Smooth muscle cell of the brain vasculature (primary cell): ENCODE results near the gene NCAPD2.
"Not testable (repeated sequence)": the region's sequence is repeated elsewhere in the genome, so short reads cannot be mapped to it uniquely, and the experiment has no call there.

ENCODE experiments used
- DNase-seq: peaks from one replicate; pipeline ENCODE4 v3.0.0-alpha.2; 2012; ENCODE audit warnings: low read depth, low spot score

Gene NCAPD2

DNA sequence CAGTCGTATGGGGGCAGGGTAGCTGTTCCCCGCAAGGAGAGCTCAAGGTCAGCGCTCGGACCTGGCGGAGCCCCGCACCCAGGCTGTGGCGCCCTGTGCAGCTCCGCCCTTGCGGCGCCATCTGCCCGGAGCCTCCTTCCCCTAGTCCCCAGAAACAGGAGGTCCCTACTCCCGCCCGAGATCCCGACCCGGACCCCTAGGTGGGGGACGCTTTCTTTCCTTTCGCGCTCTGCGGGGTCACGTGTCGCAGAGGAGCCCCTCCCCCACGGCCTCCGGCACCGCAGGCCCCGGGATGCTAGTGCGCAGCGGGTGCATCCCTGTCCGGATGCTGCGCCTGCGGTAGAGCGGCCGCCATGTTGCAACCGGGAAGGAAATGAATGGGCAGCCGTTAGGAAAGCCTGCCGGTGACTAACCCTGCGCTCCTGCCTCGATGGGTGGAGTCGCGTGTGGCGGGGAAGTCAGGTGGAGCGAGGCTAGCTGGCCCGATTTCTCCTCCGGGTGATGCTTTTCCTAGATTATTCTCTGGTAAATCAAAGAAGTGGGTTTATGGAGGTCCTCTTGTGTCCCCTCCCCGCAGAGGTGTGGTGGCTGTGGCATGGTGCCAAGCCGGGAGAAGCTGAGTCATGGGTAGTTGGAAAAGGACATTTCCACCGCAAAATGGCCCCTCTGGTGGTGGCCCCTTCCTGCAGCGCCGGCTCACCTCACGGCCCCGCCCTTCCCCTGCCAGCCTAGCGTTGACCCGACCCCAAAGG is 41.2 kb downstream of the NCAPD2 start:
- DNase-seq: no peak

DNA sequence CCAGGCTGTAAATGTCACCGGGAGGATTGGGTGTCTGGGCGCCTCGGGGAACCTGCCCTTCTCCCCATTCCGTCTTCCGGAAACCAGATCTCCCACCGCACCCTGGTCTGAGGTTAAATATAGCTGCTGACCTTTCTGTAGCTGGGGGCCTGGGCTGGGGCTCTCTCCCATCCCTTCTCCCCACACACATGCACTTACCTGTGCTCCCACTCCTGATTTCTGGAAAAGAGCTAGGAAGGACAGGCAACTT is 41.7 kb downstream of the NCAPD2 start:
- no peak for DNase-seq

DNA sequence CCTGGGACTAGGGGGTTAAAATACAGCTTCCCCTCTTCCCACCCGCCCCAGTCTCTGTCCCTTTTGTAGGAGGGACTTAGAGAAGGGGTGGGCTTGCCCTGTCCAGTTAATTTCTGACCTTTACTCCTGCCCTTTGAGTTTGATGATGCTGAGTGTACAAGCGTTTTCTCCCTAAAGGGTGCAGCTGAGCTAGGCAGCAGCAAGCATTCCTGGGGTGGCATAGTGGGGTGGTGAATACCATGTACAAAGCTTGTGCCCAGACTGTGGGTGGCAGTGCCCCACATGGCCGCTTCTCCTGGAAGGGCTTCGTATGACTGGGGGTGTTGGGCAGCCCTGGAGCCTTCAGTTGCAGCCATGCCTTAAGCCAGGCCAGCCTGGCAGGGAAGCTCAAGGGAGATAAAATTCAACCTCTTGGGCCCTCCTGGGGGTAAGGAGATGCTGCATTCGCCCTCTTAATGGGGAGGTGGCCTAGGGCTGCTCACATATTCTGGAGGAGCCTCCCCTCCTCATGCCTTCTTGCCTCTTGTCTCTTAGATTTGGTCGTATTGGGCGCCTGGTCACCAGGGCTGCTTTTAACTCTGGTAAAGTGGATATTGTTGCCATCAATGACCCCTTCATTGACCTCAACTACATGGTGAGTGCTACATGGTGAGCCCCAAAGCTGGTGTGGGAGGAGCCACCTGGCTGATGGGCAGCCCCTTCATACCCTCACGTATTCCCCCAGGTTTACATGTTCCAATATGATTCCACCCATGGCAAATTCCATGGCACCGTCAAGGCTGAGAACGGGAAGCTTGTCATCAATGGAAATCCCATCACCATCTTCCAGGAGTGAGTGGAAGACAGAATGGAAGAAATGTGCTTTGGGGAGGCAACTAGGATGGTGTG is 42.3 kb downstream of the NCAPD2 start:
- no peak for DNase-seq

DNA sequence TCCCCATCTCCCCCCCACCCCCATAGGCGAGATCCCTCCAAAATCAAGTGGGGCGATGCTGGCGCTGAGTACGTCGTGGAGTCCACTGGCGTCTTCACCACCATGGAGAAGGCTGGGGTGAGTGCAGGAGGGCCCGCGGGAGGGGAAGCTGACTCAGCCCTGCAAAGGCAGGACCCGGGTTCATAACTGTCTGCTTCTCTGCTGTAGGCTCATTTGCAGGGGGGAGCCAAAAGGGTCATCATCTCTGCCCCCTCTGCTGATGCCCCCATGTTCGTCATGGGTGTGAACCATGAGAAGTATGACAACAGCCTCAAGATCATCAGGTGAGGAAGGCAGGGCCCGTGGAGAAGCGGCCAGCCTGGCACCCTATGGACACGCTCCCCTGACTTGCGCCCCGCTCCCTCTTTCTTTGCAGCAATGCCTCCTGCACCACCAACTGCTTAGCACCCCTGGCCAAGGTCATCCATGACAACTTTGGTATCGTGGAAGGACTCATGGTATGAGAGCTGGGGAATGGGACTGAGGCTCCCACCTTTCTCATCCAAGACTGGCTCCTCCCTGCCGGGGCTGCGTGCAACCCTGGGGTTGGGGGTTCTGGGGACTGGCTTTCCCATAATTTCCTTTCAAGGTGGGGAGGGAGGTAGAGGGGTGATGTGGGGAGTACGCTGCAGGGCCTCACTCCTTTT is 43.1 kb downstream of the NCAPD2 start:
- no peak for DNase-seq

- not testable (repeated sequence) for DNase-seq
Measured at GRCh38 chr12:6537580-6538419, 43.9 kb downstream of the NCAPD2 start.

GRCh38 chr12:6538420-6539313 is 44.8 kb downstream of the NCAPD2 start:
- no peak for DNase-seq

DNA sequence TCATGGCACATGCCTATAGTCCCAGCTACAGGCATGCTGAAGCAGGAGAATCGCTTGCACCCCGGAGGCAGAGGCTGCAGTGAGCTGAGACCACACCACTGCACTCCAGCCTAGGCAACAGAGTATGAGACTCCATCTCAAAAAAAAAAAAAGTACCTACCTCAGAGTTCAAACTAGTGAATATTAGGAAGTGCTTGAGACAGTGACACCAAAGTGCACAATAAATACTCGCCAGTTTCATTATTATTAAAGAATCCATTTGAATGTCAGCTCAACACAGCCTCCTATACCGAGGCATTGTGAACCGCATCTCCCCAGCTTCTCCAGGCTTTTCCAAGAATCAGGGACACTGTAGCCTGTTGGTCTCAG is 45.4 kb downstream of the NCAPD2 start:
- no peak for DNase-seq

DNA sequence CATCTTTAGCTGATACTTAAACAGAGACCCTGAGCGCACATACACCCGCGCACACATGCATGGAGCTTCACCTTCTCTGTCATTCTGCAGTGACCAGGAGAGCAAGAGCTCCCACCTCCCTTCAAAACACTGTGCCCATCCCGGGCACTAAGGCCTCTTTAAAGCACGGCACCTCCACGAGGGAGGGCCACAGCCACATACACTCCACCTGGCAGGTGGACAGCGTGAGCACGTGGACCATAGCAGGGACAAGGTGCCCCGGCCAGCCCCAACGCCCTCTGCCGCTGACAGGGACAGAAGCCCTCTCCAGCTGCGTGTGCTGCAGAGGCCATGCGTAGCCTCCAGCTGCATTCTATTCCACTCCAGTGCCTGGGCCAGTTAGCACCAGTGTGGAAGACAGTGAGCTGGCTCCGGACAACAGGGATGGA is 45.8 kb downstream of the NCAPD2 start:
- no peak for DNase-seq

DNA sequence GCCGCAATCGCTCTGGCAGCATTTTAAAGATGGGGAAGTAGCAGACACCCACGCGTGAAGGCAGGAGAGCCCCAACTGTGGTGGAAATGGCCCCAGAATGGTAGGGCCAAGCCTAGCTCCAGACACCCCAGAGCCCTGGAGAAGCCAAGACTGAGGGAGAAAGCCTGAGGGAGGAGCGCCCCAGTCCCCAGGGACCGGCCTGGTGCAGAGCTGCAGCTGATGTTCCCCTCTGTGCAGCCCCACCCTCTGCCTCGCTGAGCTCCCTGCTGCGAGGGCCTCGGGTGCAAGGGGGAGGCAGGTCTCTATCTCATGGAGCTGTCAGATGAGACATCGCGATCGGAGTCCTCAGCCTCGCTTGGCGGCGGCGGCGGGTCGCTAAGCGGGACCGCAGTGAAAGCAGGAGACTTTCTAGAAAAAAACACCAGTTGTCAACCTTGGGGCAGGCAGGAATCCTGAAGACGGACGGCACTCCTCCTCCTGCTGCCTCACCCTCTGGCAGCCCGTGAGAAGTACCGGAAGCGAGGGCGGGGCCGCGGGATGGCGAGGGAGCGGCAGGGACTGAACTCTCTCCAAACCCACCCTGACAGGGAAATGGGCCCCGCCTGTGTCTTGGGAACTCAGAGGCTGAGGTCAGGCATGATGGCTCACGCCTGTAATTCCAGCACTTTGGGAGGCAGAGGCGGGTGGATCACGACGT is 46.4 kb downstream of the NCAPD2 start:
- no peak for DNase-seq

DNA sequence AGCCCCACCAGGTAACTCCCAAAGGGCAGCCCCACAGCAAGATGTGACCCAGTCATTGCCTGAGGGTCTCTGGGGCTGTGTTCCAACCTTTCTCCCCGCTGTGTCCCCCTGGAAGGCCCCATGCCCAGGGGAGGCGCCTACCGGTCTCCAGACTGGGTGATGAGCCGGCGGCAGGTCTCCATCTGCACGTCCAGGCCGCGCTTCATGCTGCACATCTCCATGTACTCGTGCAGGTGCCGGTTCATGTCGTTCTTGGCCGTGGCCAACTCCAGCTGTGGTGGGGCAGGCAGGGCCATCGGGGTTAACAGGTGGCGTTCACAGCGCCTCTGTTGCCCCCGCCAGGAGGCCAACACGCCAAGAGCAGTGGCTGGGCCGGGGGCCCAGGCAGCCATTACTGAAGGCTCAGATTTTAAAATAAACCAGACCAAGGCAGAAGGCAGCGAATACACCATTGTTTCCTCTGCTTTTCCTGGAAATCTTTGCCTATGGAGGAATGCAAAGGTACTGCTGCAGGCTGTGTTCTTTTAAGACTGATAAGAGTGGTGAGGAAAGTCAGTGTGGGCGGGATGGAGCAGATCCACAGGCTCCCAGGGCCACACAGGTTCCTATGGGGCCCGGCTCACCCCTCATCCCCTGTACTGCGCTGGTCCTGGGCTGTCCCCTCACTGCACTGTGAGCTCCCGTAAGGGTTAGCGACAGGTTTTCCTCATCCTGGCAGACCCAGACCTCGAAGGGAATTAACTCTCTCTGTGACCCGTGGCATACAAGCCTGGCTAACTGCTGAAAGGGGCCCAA is 47.7 kb downstream of the NCAPD2 start:
- no peak for DNase-seq

DNA sequence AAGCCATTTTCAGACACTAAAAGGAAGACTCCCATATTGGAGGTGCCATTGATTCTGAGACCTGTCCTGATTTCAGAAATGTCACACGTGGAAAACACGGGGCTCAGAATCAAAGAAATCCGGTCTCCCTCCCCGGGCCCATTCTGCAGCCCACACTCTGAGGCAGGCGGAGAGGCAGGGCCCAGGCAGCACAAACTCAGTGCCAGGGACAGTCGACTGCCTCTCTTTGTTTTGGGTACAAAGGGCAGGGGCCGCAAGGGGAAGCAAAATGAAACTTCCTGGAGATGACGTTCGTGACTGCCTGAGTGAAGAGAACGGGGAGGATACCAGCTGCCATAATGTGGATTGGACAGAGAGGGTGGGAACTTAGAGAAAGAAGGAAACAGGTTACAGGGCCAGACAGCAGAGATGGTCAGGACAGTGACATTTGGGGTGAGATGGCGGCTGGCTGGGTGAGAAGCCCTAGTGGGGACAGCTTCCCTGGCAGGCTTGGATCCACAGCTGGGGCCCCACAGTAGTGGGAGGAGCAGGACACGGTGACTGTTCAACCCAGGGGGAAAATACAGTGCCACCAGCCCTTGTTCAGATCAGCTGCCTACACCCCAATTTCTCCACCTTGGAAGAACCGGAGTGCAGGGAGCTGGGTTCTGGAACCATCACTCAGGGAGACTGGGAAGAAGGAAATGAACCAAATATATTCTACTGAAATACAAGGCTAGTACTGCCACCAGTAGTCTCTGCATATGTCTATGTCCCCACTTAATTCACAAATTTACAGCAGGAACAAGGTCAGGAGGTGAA is 48.5 kb downstream of the NCAPD2 start:
- no peak for DNase-seq

GRCh38 chr12:6546016-6546415 is 52.1 kb downstream of the NCAPD2 start:
- no peak for DNase-seq

DNA sequence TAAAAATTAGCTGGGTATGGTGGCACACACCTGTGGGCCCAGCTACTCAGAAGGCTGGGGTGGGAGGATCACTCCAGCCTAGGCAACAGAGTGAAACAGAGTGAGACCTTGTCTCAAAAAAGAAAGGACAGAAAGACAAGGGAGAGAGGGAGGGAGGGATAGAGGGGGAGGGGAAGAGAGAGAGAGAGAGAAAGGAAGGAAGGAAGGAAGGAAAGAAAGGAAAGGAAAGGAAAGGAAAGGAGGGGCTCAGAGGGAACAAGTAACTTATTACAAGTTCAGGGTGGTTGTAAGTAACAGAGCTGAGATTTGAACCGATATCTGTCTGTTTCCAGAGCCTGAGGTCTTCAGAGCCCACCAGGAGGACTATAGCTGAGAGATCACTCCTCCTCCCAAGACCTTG is 53.7 kb downstream of the NCAPD2 start:
- no peak for DNase-seq

DNA sequence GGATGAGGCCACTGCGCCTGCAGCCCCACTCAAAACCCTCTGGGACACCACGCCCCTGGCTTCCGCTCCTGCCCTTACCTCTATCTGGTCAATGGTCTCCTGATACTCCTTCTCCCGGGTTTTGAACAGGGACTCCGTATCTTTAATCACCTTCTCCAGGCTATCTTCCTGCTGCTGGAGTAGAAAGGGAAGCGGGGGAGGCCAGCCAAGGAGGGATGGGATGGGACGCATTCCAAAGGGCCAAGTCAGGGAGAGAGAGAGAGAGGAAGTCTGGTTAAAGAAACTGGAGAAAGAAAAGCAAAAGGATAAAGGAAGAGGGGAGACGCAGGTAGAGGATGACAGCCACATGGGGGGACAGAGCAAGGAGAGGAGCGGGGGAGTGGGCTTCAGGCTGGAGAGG is 54.1 kb downstream of the NCAPD2 start:
- no peak for DNase-seq

DNA sequence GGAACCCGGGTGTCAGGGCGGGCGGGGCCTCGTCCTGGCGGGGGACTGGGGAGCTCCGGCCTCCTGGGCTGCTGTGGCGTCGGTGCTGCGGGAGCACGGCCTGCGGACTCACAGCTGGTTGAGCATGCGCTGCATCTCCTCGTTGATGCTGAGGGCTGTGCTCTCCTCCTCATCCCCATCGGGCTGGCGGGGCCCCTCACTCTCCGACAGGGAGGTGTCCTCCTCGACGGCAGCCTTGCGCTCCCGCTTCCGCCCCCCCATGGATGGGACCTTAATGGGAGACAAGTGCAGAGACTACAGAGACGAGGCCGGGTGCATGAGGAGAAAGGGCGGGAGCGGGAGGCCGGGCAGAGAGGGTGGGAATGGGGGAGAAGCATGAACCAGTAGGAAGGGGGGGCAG is 54.7 kb downstream of the NCAPD2 start:
- DNase-seq: no peak

DNA sequence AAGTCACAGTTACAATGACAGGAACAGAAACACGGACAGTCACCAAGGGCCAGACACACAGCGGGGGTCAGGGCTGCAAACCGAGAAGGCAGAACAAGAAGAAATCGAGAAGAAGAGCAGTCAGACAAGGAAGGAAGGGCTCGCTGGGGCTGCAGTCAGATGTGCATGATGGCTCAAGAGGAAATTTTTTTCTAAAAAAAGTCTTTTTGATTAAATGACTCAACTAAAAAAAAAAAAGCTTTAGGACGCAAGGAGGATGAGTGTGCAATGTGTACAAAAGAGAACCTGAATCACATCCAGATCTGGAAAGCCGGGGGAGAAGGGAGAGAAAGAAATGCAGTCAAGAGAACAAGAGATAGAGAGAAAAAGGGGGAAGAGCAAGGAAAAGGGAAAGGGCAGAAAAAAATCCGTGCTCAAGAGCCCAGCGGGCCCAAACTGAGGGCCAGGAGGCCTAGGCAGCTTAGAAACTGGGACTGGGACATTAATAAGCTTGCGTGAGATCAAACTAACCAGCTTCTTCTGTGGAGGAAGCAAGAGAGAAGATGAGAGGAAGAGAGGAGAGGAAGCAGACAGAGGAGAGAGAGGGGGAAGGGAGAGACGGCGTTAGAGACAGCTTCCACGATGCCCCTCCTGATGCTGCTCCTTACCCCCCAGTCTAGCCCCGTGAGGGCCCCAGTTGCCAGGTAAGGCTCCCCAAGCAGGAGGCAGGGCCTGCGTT is 55.2 kb downstream of the NCAPD2 start:
- DNase-seq: no peak

DNA sequence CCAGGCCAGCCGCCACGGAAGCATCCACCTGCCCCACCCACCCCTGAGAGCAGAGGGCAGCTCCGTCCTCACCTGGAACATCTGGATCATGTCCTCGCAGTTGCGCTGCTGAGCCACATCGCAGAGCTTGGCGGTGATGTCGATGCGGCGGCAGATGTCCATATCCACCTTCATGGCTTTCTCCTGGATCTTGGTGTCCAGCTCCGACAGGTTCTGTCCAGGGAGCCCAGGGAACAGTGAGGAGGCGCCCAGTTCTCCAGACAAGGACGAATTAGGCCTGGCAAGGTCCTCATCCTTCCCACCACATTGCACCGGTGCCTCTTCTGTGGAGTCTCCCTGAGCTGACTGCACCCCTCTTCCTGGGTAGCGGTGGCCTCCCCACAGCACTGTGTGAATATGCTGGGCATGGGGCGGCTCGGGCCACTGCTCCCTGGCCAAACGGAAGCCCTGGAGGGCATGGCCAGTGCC is 55.8 kb downstream of the NCAPD2 start:
- DNase-seq: no peak
